OCI-LY1 (cell line): ENCODE measurements around the gene LAMC3.

Source experiments
- EZH2 ChIP-seq: fragments of 200-600 bp; sonication (generic), shearing (Covaris generic); IDR thresholded peaks from 2 replicates; pipeline ENCODE4 v1.8.0; 2017; ENCODE audit warnings: borderline replicate concordance, mixed run types, mild to moderate bottlenecking, antibody characterized with exemption, low read length, moderate library complexity, mixed read lengths
- TF ChIP-seq, protein P1 (sequence below): fragments of 200-600 bp; sonication (generic), shearing (Covaris generic); IDR thresholded peaks from 2 replicates; pipeline ENCODE4 v1.5.1; 2017; ENCODE audit warnings: mild to moderate bottlenecking, antibody characterized with exemption, low read length, moderate library complexity, mixed read lengths

DNA sequence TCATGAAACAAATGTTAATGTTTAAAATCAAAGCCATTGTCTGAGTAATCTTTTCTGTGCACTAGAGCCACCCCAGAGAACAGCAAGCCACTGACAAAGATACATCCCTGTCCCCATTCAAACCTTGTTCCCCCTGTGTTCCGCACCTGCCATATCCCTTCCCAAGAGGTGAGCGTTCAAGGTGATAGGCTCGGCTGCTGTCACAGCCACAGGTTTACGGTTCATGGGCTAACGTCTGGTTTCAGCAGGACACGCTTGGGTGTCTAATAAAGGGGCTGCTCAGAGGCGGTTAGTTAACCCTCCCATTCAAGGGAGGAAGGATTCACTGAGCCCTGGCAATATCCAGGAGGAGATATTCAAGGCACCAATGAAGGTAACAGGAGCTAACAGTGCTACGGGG lies 24.5 kb upstream of the LAMC3 start:
- TF ChIP-seq EZH2, result no peak
- TF ChIP-seq, protein P1, sequence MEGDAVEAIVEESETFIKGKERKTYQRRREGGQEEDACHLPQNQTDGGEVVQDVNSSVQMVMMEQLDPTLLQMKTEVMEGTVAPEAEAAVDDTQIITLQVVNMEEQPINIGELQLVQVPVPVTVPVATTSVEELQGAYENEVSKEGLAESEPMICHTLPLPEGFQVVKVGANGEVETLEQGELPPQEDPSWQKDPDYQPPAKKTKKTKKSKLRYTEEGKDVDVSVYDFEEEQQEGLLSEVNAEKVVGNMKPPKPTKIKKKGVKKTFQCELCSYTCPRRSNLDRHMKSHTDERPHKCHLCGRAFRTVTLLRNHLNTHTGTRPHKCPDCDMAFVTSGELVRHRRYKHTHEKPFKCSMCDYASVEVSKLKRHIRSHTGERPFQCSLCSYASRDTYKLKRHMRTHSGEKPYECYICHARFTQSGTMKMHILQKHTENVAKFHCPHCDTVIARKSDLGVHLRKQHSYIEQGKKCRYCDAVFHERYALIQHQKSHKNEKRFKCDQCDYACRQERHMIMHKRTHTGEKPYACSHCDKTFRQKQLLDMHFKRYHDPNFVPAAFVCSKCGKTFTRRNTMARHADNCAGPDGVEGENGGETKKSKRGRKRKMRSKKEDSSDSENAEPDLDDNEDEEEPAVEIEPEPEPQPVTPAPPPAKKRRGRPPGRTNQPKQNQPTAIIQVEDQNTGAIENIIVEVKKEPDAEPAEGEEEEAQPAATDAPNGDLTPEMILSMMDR, result no peak
